Upper lobe of left lung (tissue), 6 donors: Measurements from ENCODE around the gene PHF11. TPM values are rescaled to one million over a fixed set of nuclear protein-coding genes. Genes with fewer than 3 reads are reported as not detected.
"Not testable (repeated sequence)": the region's sequence is repeated elsewhere in the genome, so short reads cannot be mapped to it uniquely, and the experiment has no call there.

Experiments
- ATAC-seq, 2 donors: fragments of 200-7000 bp; cut with Tn5 transposase; one replicate each; pipeline ENCODE4 v1.9.1; 2022; ENCODE audit warnings: mild to moderate bottlenecking in 2 of 2, moderate library complexity in 2 of 2; ENCODE audit not compliant: low FRiP score in 2 of 2
- DNase-seq, 2 donors: peaks; one replicate each; pipeline ENCODE4 v3.0.0-alpha.2; 2019 to 2020
- H3K27ac ChIP-seq, 4 donors: fragments of 200-600 bp; sonication (generic); one replicate each; pipeline ENCODE4 v1.5.1; 2016 to 2019
- H3K27me3 ChIP-seq, 4 donors: fragments of 200-600 bp; sonication (generic); one replicate each; pipeline ENCODE4 v1.5.1; 2017 to 2019
- H3K36me3 ChIP-seq, 4 donors: fragments of 200-600 bp; sonication (generic); one replicate each; pipeline ENCODE4 v1.5.1; 2016 to 2019
- H3K4me1 ChIP-seq, 4 donors: fragments of 200-600 bp; sonication (generic); one replicate each; pipeline ENCODE4 v1.5.1; 2018 to 2019
- H3K4me3 ChIP-seq, 4 donors: fragments of 200-600 bp; sonication (generic); one replicate each; pipeline ENCODE4 v1.5.1; 2017 to 2019; ENCODE audit warnings: mild to moderate bottlenecking in 2 of 4, moderate library complexity in 1 of 4
- H3K9me3 ChIP-seq, 4 donors: fragments of 200-600 bp; sonication (generic); one replicate each; pipeline ENCODE4 v1.5.1; 2018 to 2019
- EP300 ChIP-seq, 4 donors: sonication (generic); formaldehyde crosslinking; IDR thresholded peaks; one replicate each; pipeline ENCODE4 v1.5.1; 2017; ENCODE audit warnings: antibody characterized with exemption in 4 of 4, control low read depth in 2 of 4
- POLR2A ChIP-seq, 4 donors: fragments of 450-650 bp; IDR thresholded peaks; one replicate each; pipeline ENCODE4 v1.5.1; 2016 to 2017; ENCODE audit warnings: antibody characterized with exemption in 4 of 4, mild to moderate bottlenecking in 2 of 4
- POLR2AphosphoS5 ChIP-seq, 2 donors: sonication (generic); formaldehyde crosslinking; IDR thresholded peaks; one replicate each; pipeline ENCODE4 v1.5.1; 2017; ENCODE audit warnings: antibody characterized with exemption in 2 of 2
- WGBS, 2 donors: methylation state at CpG; one replicate each; pipeline ENCODE4 v1.1.5; 2017 to 2018; 5-methylcytosine and 5-hydroxymethylcytosine counted together
- total RNA-seq, 6 donors: library from RNA; depleted of rRNA in 4 of 6; stranded (reverse); fragments of >200 nt in 4 of 6; gene quantifications; one replicate each; pipeline versions ENCODE4 v1.1.0 to v1.2.1, GENCODE V29; 2016 to 2021
- TF ChIP-seq, protein P1 (sequence below), 6 experiments: fragments of 450-650 bp in 4 of 6; fragments of 200-600 bp in 2 of 6; sonication (generic) in 2 of 6; IDR thresholded peaks; one replicate each; pipeline ENCODE4 v1.5.1; 2016 to 2019; ENCODE audit warnings: antibody characterized with exemption in 6 of 6
- donor health status: DM: no; HTN: no; CAD: no; lungs with moderate emphysema.
- donor health status: DM: no; HTN: yes; CAD: no; lungs with severe emphysema.

PHF11 gene
- total RNA-seq, 6 donors from 2014 or later: 27.1 to 89.1 (median 39.3) TPM

DNA sequence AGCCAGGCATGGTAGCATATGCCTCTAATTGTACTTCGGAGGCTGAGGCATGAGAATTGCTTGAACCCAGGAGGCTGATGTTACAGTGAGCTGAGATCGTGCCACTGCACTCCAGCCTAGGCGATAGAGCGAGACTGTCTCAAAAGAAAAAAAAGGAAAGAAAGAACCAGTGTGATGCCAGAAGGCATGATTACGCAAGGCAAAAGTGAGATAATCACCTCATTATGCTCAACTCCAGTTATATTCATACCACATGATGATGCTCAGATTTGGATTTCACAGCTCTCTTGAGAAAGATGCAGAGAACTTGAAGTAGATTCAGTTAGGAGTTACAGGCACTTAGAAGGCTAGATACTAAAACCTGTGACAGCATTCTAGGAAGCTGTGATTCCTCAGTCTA is 67.8 kb downstream of the PHF11 start:
- no peak for TF ChIP-seq POLR2A (IDR thresholded peaks at IDR 0.05)
- TF ChIP-seq, protein P1, sequence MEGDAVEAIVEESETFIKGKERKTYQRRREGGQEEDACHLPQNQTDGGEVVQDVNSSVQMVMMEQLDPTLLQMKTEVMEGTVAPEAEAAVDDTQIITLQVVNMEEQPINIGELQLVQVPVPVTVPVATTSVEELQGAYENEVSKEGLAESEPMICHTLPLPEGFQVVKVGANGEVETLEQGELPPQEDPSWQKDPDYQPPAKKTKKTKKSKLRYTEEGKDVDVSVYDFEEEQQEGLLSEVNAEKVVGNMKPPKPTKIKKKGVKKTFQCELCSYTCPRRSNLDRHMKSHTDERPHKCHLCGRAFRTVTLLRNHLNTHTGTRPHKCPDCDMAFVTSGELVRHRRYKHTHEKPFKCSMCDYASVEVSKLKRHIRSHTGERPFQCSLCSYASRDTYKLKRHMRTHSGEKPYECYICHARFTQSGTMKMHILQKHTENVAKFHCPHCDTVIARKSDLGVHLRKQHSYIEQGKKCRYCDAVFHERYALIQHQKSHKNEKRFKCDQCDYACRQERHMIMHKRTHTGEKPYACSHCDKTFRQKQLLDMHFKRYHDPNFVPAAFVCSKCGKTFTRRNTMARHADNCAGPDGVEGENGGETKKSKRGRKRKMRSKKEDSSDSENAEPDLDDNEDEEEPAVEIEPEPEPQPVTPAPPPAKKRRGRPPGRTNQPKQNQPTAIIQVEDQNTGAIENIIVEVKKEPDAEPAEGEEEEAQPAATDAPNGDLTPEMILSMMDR (IDR thresholded peaks at IDR 0.05): no peak
- Histone ChIP-seq H3K36me3 (peaks cover 3 to 25% (median 12%) of the 10 kb centered on the region in 4 donors), H3K27ac (no peak overlapping the region), H3K9me3 (no peaks in the 10 kb centered on the region), H3K4me3 (no peak overlapping the region), H3K27me3 (no peaks in the 10 kb centered on the region), H3K4me1 (peaks cover 0 to 4% (median 0%) of the 10 kb centered on the region in 4 donors)
- 78 to 87% methylated on average over 4 to 5 of the region's 5 CpGs for WGBS, 2 donors
- ATAC-seq (no peak), DNase-seq (no peak)

DNA sequence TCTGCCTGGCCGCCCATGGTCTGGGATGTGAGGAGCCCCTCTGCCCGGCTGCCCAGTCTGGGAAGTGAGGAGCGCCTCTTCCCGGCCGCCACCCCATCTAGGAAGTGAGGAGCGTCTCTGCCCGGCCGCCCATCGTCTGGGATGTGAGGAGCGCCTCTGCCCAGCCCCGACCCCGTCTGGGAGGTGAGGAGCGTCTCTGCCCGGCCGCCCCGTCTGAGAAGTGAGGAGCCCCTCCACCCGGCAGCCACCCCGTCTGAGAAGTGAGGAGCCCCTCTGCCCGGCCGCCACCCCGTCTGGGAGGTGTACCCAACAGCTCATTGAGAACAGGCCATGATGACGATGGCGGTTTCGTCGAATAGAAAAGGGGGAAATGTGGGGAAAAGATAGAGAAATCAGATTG is 69.7 kb downstream of the PHF11 start:
- H3K4me1 ChIP-seq, H3K27ac ChIP-seq, H3K9me3 ChIP-seq, H3K27me3 ChIP-seq, H3K4me3 ChIP-seq, ATAC-seq: not testable (repeated sequence)
- peaks cover 0 to 12% (median 3%) of the 10 kb centered on the region in 4 donors for H3K36me3 ChIP-seq
- DNase-seq: peak in 1 of 2 donors; percentile 66
- 95 to 98% methylated on average over 9 to 25 of the region's 25 CpGs for WGBS, 2 donors

DNA sequence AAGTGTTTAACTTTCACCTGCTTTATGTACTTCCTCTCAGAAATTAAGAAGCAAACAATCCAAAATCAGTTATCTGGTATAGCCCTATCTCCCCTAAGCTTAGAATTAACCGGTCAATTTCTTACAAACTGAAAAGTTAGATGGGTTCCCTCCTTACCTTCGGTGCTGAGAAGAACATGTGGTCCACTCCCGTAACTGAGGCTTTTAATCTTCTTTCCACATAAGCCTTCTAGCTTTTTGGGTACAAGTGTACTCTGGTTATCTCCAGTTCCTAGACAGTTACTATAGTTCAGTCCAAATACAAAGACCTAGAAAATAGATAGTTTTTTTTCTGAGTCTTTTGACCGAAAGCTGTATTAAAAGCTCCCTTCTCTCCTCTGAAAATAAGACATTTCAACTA is 70.7 kb downstream of the PHF11 start:
- H3K4me3 ChIP-seq: no peak overlapping the region
- no peak overlapping the region for H3K27ac ChIP-seq
- 92 to 96% methylated on average over 4 of the region's 4 CpGs for WGBS, 2 donors
- no peaks in the 10 kb centered on the region for H3K9me3 ChIP-seq
- TF ChIP-seq POLR2A (IDR thresholded peaks at IDR 0.05) (no peak), POLR2AphosphoS5 (IDR thresholded peaks at IDR 0.05) (no peak)
- H3K27me3 ChIP-seq: no peaks in the 10 kb centered on the region
- no peak for ATAC-seq
- H3K4me1 ChIP-seq: peaks cover 0 to 5% (median 5%) of the 10 kb centered on the region in 4 donors
- no peak for DNase-seq
- H3K36me3 ChIP-seq: peaks cover 0 to 12% (median 3%) of the 10 kb centered on the region in 4 donors

DNA sequence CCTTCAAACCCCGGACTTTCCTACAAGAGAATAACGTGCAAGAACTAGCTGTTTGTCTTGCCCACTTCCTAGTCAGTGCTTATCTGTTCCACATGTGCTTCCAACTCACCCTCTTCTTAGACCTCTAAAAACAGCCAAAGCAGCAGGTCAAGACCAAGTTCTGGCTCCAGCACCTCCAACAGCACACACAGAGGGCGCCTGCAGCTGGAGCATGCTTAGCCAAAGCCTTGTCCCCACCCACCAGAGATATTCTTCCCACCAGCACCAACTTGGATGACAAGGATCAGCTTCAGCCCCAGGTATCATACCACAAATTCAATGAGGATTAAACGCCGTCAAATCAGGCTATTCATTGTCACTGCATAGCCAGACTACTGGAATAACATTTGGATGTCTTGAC is 71.7 kb downstream of the PHF11 start:
- Histone ChIP-seq H3K27me3 (no peaks in the 10 kb centered on the region), H3K4me3 (no peak overlapping the region), H3K4me1 (peaks cover 0 to 5% (median 5%) of the 10 kb centered on the region in 4 donors), H3K9me3 (no peaks in the 10 kb centered on the region), H3K27ac (no peak overlapping the region), H3K36me3 (peaks cover 0 to 12% (median 3%) of the 10 kb centered on the region in 4 donors)
- TF ChIP-seq POLR2AphosphoS5 (IDR thresholded peaks at IDR 0.05): no peak
- TF ChIP-seq, protein P1 (IDR thresholded peaks at IDR 0.05): no peak
- TF ChIP-seq POLR2A (IDR thresholded peaks at IDR 0.05): no peak
- TF ChIP-seq EP300 (IDR thresholded peaks at IDR 0.05): no peak
- 83 to 90% methylated on average over 5 of the region's 5 CpGs for WGBS, 2 donors
- DNase-seq: no peak
- no peak for ATAC-seq

DNA sequence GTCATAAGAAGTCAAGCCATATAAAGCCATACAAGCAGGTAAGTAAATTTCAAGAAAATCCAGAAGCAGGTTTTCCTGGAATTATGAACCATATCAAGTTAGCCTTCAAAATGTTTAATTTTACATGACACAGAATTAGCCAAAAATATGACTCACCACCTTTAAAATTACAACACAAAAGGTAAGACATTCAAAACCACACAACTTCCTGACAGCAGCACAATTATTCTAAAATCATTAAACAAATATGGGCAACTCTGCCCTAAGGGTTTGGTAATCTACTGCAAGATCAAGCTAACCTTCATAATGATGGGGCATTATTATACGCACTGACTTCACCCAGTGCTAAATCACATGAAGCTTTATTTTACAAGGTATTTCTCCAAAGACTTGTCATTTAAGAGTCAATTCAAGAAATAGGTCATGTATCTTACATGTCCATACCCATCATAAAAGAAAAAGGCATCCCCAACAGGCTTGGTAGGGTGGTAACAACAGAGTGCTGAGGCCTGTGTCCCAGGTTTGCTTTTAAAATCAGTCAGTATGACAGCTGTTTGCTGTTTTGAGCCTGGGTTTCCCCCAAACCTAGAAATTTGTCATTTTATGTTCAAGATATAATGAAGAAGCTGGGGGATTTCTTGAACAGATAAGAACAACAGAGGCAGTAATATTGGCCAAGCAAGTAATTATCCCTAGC is 74.4 kb downstream of the PHF11 start:
- TF ChIP-seq, protein P1 (IDR thresholded peaks at IDR 0.05): no peak
- no peak for TF ChIP-seq EP300 (IDR thresholded peaks at IDR 0.05)
- no peak for TF ChIP-seq POLR2AphosphoS5 (IDR thresholded peaks at IDR 0.05)
- TF ChIP-seq POLR2A (IDR thresholded peaks at IDR 0.05): no peak
- ATAC-seq: no peak
- peaks cover 0 to 9% (median 3%) of the 10 kb centered on the region in 4 donors for H3K36me3 ChIP-seq
- H3K4me3 ChIP-seq: no peak overlapping the region
- H3K9me3 ChIP-seq: no peaks in the 10 kb centered on the region
- DNase-seq: no peak
- no peaks in the 10 kb centered on the region for H3K27me3 ChIP-seq
- H3K4me1 ChIP-seq: peaks cover 0 to 5% (median 5%) of the 10 kb centered on the region in 4 donors
- 74 to 93% methylated on average over 1 of the region's 1 CpG for WGBS, 2 donors
- peak overlapping the region in 1 of 4 donors; percentile 10 for H3K27ac ChIP-seq
